Ramos (cell line): ENCODE data around the gene SSH2.
"Not testable (repeated sequence)": the region's sequence is repeated elsewhere in the genome, so short reads cannot be mapped to it uniquely, and the experiment has no call there.

ENCODE experiments used
- in situ Hi-C: fragments of 300-500 bp; cut with MboI; formaldehyde crosslinking; loops from one replicate; pipeline ENCODE4 v1.14.3; 2022; ENCODE audit warnings: low sequenced_read_pairs; ENCODE audit not compliant: unreplicated experiment

The SSH2 gene

DNA sequence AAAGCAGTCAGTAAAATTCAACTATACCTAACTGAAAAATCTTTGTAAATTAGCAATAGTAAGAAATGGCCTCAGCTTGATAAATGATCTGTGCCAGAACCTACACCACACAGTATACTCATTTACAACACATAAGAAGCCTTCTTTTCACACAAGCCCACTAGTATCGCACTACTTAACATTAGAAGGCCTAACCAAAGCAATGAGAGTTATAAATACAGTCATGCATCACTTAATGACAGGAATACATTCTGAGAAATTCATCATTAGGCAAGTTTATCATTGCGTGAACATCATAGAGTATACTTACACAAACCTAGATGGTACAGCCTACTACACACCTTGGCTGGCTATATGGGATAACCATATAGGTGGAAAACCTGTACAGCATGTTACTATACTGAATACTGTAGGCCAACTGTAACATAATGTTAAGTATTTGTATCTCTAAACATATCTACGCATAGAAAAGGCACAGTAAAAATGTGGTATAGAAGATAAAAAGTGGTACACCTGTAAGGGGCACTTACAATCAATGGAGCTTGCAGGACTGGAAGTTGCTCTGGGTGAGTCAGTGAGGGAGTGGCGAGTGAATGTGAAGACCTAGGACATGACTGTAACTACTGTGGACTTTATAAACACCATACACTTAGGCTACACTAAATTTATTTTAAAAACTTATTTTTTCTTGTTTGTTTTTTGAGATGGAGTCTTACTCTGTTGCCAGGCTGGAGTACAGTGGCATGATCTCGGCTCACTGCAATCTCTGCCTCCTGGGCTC, 180.8 kb downstream of the SSH2 start:
- in situ Hi-C loops, result no loop called here

DNA sequence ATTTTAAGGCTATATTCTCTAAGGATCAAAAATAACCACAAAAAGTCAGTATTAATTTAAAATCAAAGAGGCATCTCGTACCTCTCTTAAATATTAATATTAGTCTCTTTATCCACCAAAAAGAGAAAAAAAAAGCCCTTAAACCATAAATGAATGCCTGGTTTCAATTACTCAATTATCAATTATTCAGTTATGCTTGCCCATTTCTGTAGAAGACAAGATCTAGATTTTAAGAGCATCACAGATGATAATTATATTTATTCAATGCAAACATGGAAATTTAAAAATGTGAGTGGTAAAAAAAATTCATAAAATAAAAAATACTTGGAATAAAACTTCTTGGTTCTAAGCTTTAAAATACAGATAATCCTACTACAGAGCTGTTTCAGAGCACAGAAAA, 181.6 kb downstream of the SSH2 start:
- in situ Hi-C loops, result no loop called here

DNA sequence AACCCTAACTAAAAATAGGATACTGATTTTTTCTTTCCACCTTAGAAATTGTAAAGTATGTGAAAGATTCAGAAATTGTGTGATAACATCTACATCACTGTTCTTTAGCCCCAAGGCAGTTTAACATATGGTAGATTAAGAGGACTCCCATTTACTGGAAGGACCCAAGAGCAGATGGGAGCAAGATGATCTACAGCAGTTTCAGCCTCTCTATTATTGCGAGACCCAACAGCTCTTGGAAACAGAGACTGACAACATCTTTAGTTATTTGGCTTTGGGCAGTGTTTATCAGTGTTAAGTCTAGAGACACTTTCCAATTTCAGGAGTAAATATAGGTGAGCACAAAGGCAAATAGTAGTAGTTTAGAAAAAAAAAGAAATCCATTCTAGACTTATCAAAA, 182.4 kb downstream of the SSH2 start:
- in situ Hi-C loops, result no loop called here

GRCh38 chr17:29746669-29747068, 183.4 kb downstream of the SSH2 start:
- in situ Hi-C loops, result no loop called here

GRCh38 chr17:29744121-29744520, 185.9 kb downstream of the SSH2 start:
- in situ Hi-C loops, result no loop called here

DNA sequence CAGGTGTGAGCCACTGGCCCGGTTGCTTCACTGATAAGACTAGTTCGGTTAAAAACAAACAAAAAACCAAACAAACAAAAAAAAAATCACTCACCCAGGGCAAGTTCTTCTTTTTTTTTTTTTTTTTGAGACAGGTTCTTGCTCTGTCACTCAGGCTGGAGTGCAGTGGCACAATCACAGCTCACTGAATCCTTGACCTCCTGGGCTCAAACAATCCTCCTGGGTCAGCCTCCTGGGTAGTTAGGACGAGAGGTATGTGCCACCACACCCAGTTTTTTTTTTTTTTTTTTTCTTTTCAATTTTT, 187.9 kb downstream of the SSH2 start:
- in situ Hi-C loops, result no loop called here

GRCh38 chr17:29740017-29740416, 190.0 kb downstream of the SSH2 start:
- in situ Hi-C loops, result no loop called here

DNA sequence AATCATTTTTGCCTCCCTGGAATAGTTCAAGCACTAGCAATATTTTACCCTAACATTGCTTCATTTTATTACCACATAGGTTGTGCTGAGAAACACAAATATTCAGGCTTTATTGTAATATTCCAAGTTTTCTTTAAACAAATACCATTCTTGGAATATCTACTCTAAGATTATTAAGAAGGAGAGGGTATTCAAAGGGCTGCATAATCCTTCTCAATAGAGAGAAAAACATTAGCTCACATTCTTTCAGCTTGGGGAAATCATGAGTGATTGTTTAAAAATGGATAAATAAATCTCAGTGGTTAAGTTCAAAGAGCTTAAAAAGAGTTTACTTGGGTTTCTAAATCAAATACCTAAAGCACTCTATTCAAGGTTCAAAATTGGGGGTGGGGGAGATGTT, 195.4 kb downstream of the SSH2 start:
- in situ Hi-C loops, result no loop called here

- in situ Hi-C loops, result no loop called here
These were observed 196.9 kb downstream of the SSH2 start for GRCh38 chr17:29733166-29733565.

GRCh38 chr17:29732613-29733012, 197.4 kb downstream of the SSH2 start:
- in situ Hi-C loops, result no loop called here

DNA sequence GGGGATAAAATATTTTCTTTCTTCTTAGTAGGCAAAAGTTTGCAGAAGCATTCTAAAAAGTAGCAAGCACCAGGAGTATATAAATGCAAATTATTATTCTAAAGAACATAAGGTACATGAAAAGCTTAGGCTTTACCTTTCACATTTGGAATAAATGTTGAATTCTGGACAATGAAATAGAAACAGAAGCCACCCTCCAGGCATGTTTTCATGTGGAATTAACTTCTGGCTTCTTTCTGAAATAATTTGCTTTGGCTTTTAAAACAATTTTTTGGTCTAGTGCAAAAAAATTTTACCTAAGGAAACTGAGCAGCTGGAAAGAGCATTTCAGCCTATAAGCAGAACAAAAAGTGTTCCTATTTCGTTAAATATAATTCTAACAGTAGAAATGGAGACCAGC, 197.8 kb downstream of the SSH2 start:
- in situ Hi-C loops, result no loop called here

- in situ Hi-C loops, result no loop called here
These were observed 198.5 kb downstream of the SSH2 start for GRCh38 chr17:29731589-29731929.

- in situ Hi-C loops, result no loop called here
These were observed 201.5 kb downstream of the SSH2 start for GRCh38 chr17:29728490-29728889.

GRCh38 chr17:29726715-29727252, 203.2 kb downstream of the SSH2 start:
- in situ Hi-C loops, result no loop called here

GRCh38 chr17:29725408-29725807, 204.6 kb downstream of the SSH2 start:
- in situ Hi-C loops, result not testable (repeated sequence)

- in situ Hi-C loops, result loop anchor here (25.0 kb wide), 1 partner anchor 986 kb away; the partner anchor contains the start of genes NEK8, TLCD1 and TRAF4
These were observed 206.6 kb downstream of the SSH2 start for GRCh38 chr17:29723278-29724047.

GRCh38 chr17:29722411-29723198, 207.4 kb downstream of the SSH2 start:
- in situ Hi-C loops, result loop anchor here (25.0 kb wide), 1 partner anchor 985 kb away; the partner anchor contains the start of genes NEK8, TLCD1 and TRAF4

DNA sequence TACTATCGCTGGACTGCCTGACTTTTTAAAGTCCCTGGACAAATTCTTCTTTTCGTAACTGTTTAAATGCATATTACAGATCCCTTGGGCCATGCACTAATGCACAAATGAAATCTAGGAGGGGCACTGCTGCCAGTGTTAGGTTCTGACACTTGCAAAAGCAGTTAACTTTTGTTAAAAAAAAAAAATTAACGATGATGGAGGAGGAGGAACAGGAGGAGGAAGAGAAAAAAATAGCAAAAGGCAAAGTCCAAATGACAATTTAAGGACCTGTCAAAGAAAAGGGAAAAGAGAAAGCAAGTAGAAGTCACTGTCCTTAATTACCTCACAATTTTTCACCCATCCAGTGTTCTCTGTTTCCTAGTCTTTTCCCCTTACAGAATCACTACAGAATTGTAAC, 209.5 kb downstream of the SSH2 start:
- in situ Hi-C loops, result loop anchor here (25.0 kb wide), 1 partner anchor 983 kb away; the partner anchor contains the start of genes NEK8, TLCD1 and TRAF4

DNA sequence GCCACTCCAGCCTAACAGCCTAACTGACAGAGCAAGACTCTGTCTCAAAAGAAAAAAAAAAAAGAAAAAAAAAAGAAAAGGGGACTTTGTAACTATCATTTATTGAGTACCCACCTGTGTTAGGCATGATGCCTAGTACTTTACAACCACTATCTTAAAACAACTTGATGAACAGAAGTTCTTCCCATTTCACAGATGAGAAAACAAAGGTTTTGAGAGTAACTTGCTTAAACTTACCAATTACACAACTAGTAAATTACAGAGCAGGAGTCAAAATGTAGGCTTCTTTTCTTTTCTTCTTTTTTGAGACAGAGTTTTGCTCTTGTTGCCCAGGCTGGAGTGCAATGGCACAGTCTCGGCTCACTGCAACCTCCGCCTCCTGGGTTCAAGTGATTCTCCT, 210.6 kb downstream of the SSH2 start:
- in situ Hi-C loops, result loop anchor here (25.0 kb wide), 1 partner anchor 982 kb away; the partner anchor contains the start of genes NEK8, TLCD1 and TRAF4

DNA sequence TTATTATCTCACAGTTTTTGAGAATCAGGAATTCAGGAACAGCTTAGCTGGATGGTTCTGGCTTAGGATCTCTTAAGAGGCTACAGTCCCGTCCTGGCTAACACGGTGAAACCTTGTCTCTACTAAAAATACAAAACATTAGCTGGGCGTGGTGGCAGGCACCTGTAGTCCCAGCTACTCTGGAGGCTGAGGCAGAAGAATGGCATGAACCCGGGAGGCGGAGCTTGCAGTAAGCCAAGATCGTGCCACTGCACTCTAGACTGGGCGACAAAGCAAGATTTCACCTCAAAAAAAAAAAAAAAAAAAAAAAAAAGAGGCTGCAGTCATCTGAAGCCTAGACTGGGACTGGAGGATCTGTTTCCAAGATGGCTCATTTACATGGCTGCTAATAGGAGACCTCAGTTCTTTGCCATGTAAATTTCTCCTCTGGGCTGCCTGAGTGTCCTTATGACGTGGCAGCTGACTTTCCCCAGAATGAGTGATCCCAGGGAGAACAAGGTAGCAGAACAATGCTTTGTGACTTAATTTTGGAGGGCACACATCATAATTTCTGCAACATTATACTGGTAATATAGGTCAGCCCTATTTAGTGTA, 211.5 kb downstream of the SSH2 start:
- in situ Hi-C loops, result loop anchor here (25.0 kb wide), 1 partner anchor 981 kb away; the partner anchor contains the start of genes NEK8, TLCD1 and TRAF4
